Upper lobe of left lung (tissue), 4 donors: ENCODE data around the gene GFPT2.

Experiments
- CTCF ChIP-seq, 6 experiments: fragments of 450-650 bp in 4 of 6; fragments of 200-600 bp in 2 of 6; sonication (generic) in 2 of 6; IDR thresholded peaks; one replicate each; pipeline ENCODE4 v1.5.1; 2016 to 2019; ENCODE audit warnings: antibody characterized with exemption in 6 of 6
- EP300 ChIP-seq, 4 donors: sonication (generic); formaldehyde crosslinking; IDR thresholded peaks; one replicate each; pipeline ENCODE4 v1.5.1; 2017; ENCODE audit warnings: antibody characterized with exemption in 4 of 4, control low read depth in 2 of 4
- POLR2A ChIP-seq, 4 donors: fragments of 450-650 bp; IDR thresholded peaks; one replicate each; pipeline ENCODE4 v1.5.1; 2016 to 2017; ENCODE audit warnings: antibody characterized with exemption in 4 of 4, mild to moderate bottlenecking in 2 of 4
- POLR2AphosphoS5 ChIP-seq, 2 donors: sonication (generic); formaldehyde crosslinking; IDR thresholded peaks; one replicate each; pipeline ENCODE4 v1.5.1; 2017; ENCODE audit warnings: antibody characterized with exemption in 2 of 2

- TF ChIP-seq CTCF (IDR thresholded peaks at IDR 0.05) (no peak), POLR2A (IDR thresholded peaks at IDR 0.05) (no peak), POLR2AphosphoS5 (IDR thresholded peaks at IDR 0.05) (no peak), EP300 (IDR thresholded peaks at IDR 0.05) (no peak)
Measured at GRCh38 chr5:180306796-180307195, 46.3 kb downstream of the GFPT2 start.
